Muscle layer of colon (tissue), 2 donors: ENCODE results near the gene C2orf92.

Source experiments
- H3K27ac ChIP-seq: one replicate; pipeline ENCODE4 v1.7.0; 2013; ENCODE audit warnings: low read depth, mild to moderate bottlenecking, low read length, moderate library complexity
- H3K27me3 ChIP-seq, 2 donors: one replicate each; pipeline ENCODE4 v1.7.0; 2013; ENCODE audit warnings: low read length in 2 of 2, mild to moderate bottlenecking in 2 of 2; ENCODE audit not compliant: insufficient read depth in 2 of 2, control insufficient read depth in 1 of 2
- H3K36me3 ChIP-seq: one replicate; pipeline ENCODE4 v1.7.0; 2013; ENCODE audit warnings: mild to moderate bottlenecking, low read length; ENCODE audit not compliant: insufficient read depth
- H3K4me1 ChIP-seq: one replicate; pipeline ENCODE4 v1.7.0; 2013; ENCODE audit warnings: mild to moderate bottlenecking, low read length; ENCODE audit not compliant: insufficient read depth
- H3K4me3 ChIP-seq, 2 donors: one replicate each; pipeline ENCODE4 v1.7.0; 2013; ENCODE audit warnings: low read length in 2 of 2, low read depth in 1 of 2, mild to moderate bottlenecking in 1 of 2, moderate library complexity in 1 of 2
- H3K9ac ChIP-seq: one replicate; pipeline ENCODE4 v1.7.0; 2013; ENCODE audit warnings: low read length
- H3K9me3 ChIP-seq: one replicate; pipeline ENCODE4 v1.7.0; 2013; ENCODE audit warnings: mild to moderate bottlenecking, low read length
- donor health status: abdominal sarcoma.
- donor health status: Adenocarcinoma of cecum.

C2orf92 gene

GRCh38 chr2:97727296-97727695, 57.8 kb downstream of the C2orf92 start:
- Histone ChIP-seq H3K9ac (no peak overlapping the region), H3K4me3 (no peak overlapping the region), H3K27me3 (peaks cover 0 to 16% of the 10 kb centered on the region in 2 donors), H3K27ac (no peak overlapping the region), H3K9me3 (peaks cover 4% of the 10 kb centered on the region), H3K4me1 (no peaks in the 10 kb centered on the region), H3K36me3 (no peaks in the 10 kb centered on the region)

GRCh38 chr2:97728091-97728731, 58.7 kb downstream of the C2orf92 start:
- Histone ChIP-seq H3K36me3 (no peaks in the 10 kb centered on the region), H3K9me3 (peaks cover 4% of the 10 kb centered on the region), H3K4me3 (no peak overlapping the region), H3K27ac (no peak overlapping the region), H3K4me1 (no peaks in the 10 kb centered on the region), H3K9ac (no peak overlapping the region), H3K27me3 (peaks cover 0 to 16% of the 10 kb centered on the region in 2 donors)

GRCh38 chr2:97730245-97730644, 60.7 kb downstream of the C2orf92 start:
- H3K4me1 ChIP-seq: no peaks in the 10 kb centered on the region
- H3K9ac ChIP-seq: no peak overlapping the region
- H3K36me3 ChIP-seq: no peaks in the 10 kb centered on the region
- peaks cover 0 to 2% of the 10 kb centered on the region in 2 donors for H3K27me3 ChIP-seq
- H3K27ac ChIP-seq: no peak overlapping the region
- H3K9me3 ChIP-seq: peaks cover 4% of the 10 kb centered on the region
- H3K4me3 ChIP-seq: peak overlapping the region in 1 of 2 donors; percentile 32

GRCh38 chr2:97731274-97732020, 61.9 kb downstream of the C2orf92 start:
- Histone ChIP-seq H3K27ac (no peak overlapping the region), H3K4me3 (no peak overlapping the region), H3K36me3 (no peaks in the 10 kb centered on the region), H3K27me3 (no peaks in the 10 kb centered on the region), H3K9me3 (peaks cover 4% of the 10 kb centered on the region), H3K4me1 (no peaks in the 10 kb centered on the region), H3K9ac (no peak overlapping the region)

- H3K4me1 ChIP-seq: no peaks in the 10 kb centered on the region
- H3K9me3 ChIP-seq: peaks cover 4% of the 10 kb centered on the region
- H3K36me3 ChIP-seq: no peaks in the 10 kb centered on the region
- no peak overlapping the region for H3K27ac ChIP-seq
- H3K4me3 ChIP-seq: no peak overlapping the region
- no peak overlapping the region for H3K9ac ChIP-seq
- no peaks in the 10 kb centered on the region for H3K27me3 ChIP-seq
These were observed 63.2 kb downstream of the C2orf92 start for GRCh38 chr2:97732436-97733340.

- Histone ChIP-seq H3K36me3 (no peaks in the 10 kb centered on the region), H3K4me3 (no peak overlapping the region), H3K27me3 (no peaks in the 10 kb centered on the region), H3K9me3 (peaks cover 4% of the 10 kb centered on the region), H3K27ac (no peak overlapping the region), H3K9ac (no peak overlapping the region), H3K4me1 (no peaks in the 10 kb centered on the region)
These were observed 64.0 kb downstream of the C2orf92 start for GRCh38 chr2:97733341-97734035.

- Histone ChIP-seq H3K9me3 (peaks cover 4% of the 10 kb centered on the region), H3K4me3 (no peak overlapping the region), H3K36me3 (no peaks in the 10 kb centered on the region), H3K9ac (no peak overlapping the region), H3K27me3 (no peaks in the 10 kb centered on the region), H3K4me1 (no peaks in the 10 kb centered on the region), H3K27ac (no peak overlapping the region)
These were observed 64.8 kb downstream of the C2orf92 start for GRCh38 chr2:97734061-97735051.

GRCh38 chr2:97735161-97735561, 65.6 kb downstream of the C2orf92 start:
- Histone ChIP-seq H3K9ac (no peak overlapping the region), H3K4me1 (no peaks in the 10 kb centered on the region), H3K36me3 (no peaks in the 10 kb centered on the region), H3K9me3 (peaks cover 2% of the 10 kb centered on the region), H3K4me3 (no peak overlapping the region), H3K27ac (no peak overlapping the region), H3K27me3 (no peaks in the 10 kb centered on the region)

GRCh38 chr2:97736185-97736584, 66.7 kb downstream of the C2orf92 start:
- Histone ChIP-seq H3K27me3 (no peaks in the 10 kb centered on the region), H3K9me3 (no peaks in the 10 kb centered on the region), H3K4me1 (no peaks in the 10 kb centered on the region), H3K9ac (no peak overlapping the region), H3K27ac (no peak overlapping the region), H3K36me3 (no peaks in the 10 kb centered on the region), H3K4me3 (no peak overlapping the region)

- Histone ChIP-seq H3K4me1 (no peaks in the 10 kb centered on the region), H3K27me3 (no peaks in the 10 kb centered on the region), H3K36me3 (no peaks in the 10 kb centered on the region), H3K9me3 (no peaks in the 10 kb centered on the region), H3K27ac (no peak overlapping the region), H3K4me3 (no peak overlapping the region), H3K9ac (no peak overlapping the region)
These were observed 67.3 kb downstream of the C2orf92 start for GRCh38 chr2:97736608-97737330.
